Measurements from ENCODE around the gene LAPTM5.

DNA sequence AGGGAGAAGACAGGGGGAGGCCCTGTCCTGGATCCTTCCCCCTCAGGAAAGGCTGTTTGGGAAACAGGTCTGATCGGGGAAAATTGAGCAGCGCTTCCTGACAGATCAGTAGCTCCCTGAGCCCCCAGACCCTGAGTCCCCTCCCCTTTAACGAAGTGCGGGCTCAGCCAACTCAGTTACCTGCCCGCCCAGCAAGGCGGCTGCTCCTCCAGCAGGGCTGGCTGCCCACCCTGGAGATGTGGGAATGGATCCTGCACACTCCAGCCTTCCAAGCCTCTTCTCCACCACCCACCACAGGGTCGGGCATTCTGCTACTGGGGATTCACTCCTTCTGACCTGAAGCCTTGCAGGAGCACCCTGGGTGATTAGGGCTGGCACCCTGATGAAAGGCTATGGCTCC, 27.6 kb upstream of the LAPTM5 start:
- TF ChIP-seq, protein P1, sequence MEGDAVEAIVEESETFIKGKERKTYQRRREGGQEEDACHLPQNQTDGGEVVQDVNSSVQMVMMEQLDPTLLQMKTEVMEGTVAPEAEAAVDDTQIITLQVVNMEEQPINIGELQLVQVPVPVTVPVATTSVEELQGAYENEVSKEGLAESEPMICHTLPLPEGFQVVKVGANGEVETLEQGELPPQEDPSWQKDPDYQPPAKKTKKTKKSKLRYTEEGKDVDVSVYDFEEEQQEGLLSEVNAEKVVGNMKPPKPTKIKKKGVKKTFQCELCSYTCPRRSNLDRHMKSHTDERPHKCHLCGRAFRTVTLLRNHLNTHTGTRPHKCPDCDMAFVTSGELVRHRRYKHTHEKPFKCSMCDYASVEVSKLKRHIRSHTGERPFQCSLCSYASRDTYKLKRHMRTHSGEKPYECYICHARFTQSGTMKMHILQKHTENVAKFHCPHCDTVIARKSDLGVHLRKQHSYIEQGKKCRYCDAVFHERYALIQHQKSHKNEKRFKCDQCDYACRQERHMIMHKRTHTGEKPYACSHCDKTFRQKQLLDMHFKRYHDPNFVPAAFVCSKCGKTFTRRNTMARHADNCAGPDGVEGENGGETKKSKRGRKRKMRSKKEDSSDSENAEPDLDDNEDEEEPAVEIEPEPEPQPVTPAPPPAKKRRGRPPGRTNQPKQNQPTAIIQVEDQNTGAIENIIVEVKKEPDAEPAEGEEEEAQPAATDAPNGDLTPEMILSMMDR (IDR thresholded peaks at IDR 0.05), result no peak
- TF ChIP-seq POLR2A (IDR thresholded peaks at IDR 0.05), result no peak
- TF ChIP-seq POLR2AphosphoS5 (IDR thresholded peaks at IDR 0.05), result no peak
